PC-9 (cell line): ENCODE results near the gene CHRNB1.

Source experiments
- EZH2 ChIP-seq: fragments of 200-600 bp; sonication (generic); IDR thresholded peaks from 2 replicates; pipeline ENCODE4 v1.8.0; 2017; ENCODE audit warnings: antibody characterized with exemption, low read depth
- TF ChIP-seq, protein P1 (sequence below): fragments of 200-600 bp; sonication (generic); conservative IDR thresholded peaks from 2 replicates; pipeline ENCODE4 v1.6.1; 2017; ENCODE audit warnings: mixed run types, antibody characterized with exemption, mild to moderate bottlenecking, moderate library complexity

GRCh38 chr17:7436556-7437368 lies 8.1 kb upstream of the CHRNB1 start:
- TF ChIP-seq EZH2, result no peak
- TF ChIP-seq, protein P1, sequence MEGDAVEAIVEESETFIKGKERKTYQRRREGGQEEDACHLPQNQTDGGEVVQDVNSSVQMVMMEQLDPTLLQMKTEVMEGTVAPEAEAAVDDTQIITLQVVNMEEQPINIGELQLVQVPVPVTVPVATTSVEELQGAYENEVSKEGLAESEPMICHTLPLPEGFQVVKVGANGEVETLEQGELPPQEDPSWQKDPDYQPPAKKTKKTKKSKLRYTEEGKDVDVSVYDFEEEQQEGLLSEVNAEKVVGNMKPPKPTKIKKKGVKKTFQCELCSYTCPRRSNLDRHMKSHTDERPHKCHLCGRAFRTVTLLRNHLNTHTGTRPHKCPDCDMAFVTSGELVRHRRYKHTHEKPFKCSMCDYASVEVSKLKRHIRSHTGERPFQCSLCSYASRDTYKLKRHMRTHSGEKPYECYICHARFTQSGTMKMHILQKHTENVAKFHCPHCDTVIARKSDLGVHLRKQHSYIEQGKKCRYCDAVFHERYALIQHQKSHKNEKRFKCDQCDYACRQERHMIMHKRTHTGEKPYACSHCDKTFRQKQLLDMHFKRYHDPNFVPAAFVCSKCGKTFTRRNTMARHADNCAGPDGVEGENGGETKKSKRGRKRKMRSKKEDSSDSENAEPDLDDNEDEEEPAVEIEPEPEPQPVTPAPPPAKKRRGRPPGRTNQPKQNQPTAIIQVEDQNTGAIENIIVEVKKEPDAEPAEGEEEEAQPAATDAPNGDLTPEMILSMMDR, result peak; percentile 54
